GM12874 (cell line): ENCODE results near the gene ACTR8.

Experiments used
- CTCF ChIP-seq: IDR thresholded peaks from 2 replicates; pipeline ENCODE4 v1.5.1; 2011; ENCODE audit warnings: low read depth, mild to moderate bottlenecking, control low read depth, low read length, moderate library complexity; ENCODE audit not compliant: insufficient read depth

ACTR8 gene

GRCh38 chr3:53884623-53885022, 2.7 kb upstream of the ACTR8 start:
- no peak for TF ChIP-seq CTCF

GRCh38 chr3:53883008-53883407, 1.1 kb upstream of the ACTR8 start:
- no peak for TF ChIP-seq CTCF

- TF ChIP-seq CTCF, result no peak
Observed at GRCh38 chr3:53880396-53881345, 1.3 kb downstream of the ACTR8 start.

- no peak for TF ChIP-seq CTCF
Observed at GRCh38 chr3:53865732-53866499, 16.0 kb downstream of the ACTR8 start.

GRCh38 chr3:53863145-53863544, 18.8 kb downstream of the ACTR8 start:
- no peak for TF ChIP-seq CTCF

- no peak for TF ChIP-seq CTCF
Observed at GRCh38 chr3:53862241-53862640, 19.7 kb downstream of the ACTR8 start.

GRCh38 chr3:53860196-53860595, 21.8 kb downstream of the ACTR8 start:
- TF ChIP-seq CTCF, result no peak
